Measurements from ENCODE around the gene ROR2.

DNA sequence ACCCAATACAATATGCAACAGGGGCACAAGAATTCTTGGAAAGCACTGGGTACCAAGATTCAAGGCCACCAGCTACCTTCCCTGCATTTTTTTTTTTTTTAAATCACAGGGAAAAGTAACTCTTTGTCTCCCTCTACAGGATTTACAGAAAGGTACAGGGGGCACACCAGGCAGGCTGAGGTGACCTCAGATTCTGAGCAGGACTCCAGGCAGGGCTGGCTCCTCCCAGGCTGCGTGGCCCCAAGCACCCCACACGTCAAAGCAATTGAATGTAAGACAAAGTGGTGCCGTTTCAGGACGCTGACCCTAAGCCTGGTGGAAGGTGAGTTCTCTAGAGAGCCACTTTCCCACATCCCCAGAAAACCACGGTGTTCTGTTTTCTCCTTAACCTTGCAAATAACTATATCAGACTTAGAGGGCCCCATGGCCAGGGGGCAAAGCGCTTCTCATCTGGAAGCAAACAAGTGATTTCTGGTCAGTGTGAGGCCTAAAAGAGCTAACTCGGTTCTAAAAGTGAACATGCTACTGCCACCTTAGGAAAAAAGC lies 222.6 kb downstream of the ROR2 start:
- TF ChIP-seq, protein P1, sequence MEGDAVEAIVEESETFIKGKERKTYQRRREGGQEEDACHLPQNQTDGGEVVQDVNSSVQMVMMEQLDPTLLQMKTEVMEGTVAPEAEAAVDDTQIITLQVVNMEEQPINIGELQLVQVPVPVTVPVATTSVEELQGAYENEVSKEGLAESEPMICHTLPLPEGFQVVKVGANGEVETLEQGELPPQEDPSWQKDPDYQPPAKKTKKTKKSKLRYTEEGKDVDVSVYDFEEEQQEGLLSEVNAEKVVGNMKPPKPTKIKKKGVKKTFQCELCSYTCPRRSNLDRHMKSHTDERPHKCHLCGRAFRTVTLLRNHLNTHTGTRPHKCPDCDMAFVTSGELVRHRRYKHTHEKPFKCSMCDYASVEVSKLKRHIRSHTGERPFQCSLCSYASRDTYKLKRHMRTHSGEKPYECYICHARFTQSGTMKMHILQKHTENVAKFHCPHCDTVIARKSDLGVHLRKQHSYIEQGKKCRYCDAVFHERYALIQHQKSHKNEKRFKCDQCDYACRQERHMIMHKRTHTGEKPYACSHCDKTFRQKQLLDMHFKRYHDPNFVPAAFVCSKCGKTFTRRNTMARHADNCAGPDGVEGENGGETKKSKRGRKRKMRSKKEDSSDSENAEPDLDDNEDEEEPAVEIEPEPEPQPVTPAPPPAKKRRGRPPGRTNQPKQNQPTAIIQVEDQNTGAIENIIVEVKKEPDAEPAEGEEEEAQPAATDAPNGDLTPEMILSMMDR (IDR thresholded peaks at IDR 0.05): peak; percentile 79
- TF ChIP-seq ZFX (IDR thresholded peaks at IDR 0.05; ENCODE audit: borderline replicate concordance): no peak

Data from 22Rv1 (cell line).